ENCODE data around the gene SHROOM1. TPM values are rescaled to one million over a fixed set of nuclear protein-coding genes. Genes with fewer than 3 reads are reported as not detected.
"Not testable (repeated sequence)": the region's sequence is repeated elsewhere in the genome, so short reads cannot be mapped to it uniquely, and the experiment has no call there.

SHROOM1 gene
- total RNA-seq, 5 donors from 2014 or later (not counting 1 experiment from before 2014, with no cell fraction given) = 0.35 to 1.1 (median 0.62) TPM; not detected in 2

- Mint-ChIP-seq H3K36me3 (no peaks in the 10 kb centered on the region), H3K4me1 (peaks cover 0 to 2% (median 0%) of the 10 kb centered on the region in 3 donors), H3K4me3 (no peak overlapping the region), H3K27ac (no peak overlapping the region), H3K9me3 (no peaks in the 10 kb centered on the region), H3K27me3 (peaks cover 3 to 6% of the 10 kb centered on the region in 2 donors)
- Histone ChIP-seq H3K36me3 (ENCODE audit: control insufficient read depth in 2 of 2, extremely low read depth in 1 of 2, insufficient read depth in 1 of 2, low read length in 1 of 2) (no peaks in the 10 kb centered on the region), H3K27ac (ENCODE audit: low read length) (no peak overlapping the region), H3K4me1 (ENCODE audit: control insufficient read depth in 1 of 2, extremely low read depth in 1 of 2, insufficient read depth in 2 of 2, low read length in 2 of 2) (no peaks in the 10 kb centered on the region), H3K4me3 (ENCODE audit: control insufficient read depth in 1 of 2, extremely low read depth in 1 of 2, low read length in 1 of 2) (no peak overlapping the region), H3K9me3 (no peaks in the 10 kb centered on the region), H3K27me3 (replicated peaks in 1 of 2; ENCODE audit: control insufficient read depth in 2 of 2, extremely low read depth in 1 of 2, insufficient read depth in 2 of 2, low read length in 1 of 2) (peaks cover 0 to 18% of the 10 kb centered on the region in 2 experiments)
- ATAC-seq (replicated peaks in 1 of 4) (no peak), DNase-seq (no peak)
- WGBS (ENCODE audit: insufficient coverage) = no CpG with 5 or more reads among the region's 3 CpGs
- POLR2A ChIA-PET = no interaction called here
- CTCF ChIA-PET = no interaction called here
These were observed 25.6 kb upstream of the SHROOM1 start for GRCh38 chr5:132856011-132856410.

DNA sequence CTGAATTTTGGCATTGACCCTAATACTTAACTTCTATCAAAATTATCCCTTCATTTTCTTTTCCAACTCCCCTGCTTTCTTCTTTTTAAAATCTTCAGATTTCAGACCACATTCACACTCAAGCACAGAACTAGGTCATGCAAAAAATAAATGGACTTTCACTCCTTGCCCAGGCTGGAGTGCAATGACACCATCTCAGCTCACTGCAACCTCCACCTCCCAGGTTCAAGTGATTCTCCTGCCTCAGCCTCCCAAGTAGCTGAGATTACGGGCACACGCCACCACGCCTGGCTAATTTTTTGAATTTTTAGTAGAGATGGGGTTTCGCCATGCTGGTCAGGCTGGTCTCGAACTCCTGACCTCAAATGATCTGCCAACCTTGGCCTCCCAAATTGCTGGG is 24.5 kb upstream of the SHROOM1 start:
- H3K4me3 Mint-ChIP-seq, H3K27me3 Mint-ChIP-seq, CTCF ChIA-PET: not testable (repeated sequence)

DNA sequence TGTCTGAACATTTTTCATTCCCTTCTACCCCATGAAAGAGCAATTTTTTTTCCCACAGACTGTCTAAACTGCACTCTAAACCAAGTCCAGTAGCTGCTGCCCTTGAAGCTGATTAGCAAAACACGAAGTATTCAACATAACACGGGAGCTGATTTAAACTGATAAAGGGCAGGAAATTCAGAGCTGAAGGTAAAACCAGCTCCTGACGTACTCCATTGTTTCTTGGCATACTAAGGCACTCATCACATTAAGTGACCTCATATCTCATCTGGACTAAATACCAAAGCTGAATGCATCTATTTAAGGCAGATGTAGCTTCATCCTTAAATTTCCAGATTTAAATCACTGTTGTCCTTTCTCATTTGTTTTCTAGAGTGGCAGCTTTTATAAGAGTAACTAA is 23.9 kb upstream of the SHROOM1 start:
- Mint-ChIP-seq H3K27ac (no peak overlapping the region), H3K4me1 (peaks cover 0 to 2% (median 0%) of the 10 kb centered on the region in 3 donors), H3K4me3 (no peak overlapping the region), H3K9me3 (no peaks in the 10 kb centered on the region), H3K27me3 (peaks cover 3 to 7% of the 10 kb centered on the region in 2 donors), H3K36me3 (no peaks in the 10 kb centered on the region)
- Histone ChIP-seq H3K4me3 (ENCODE audit: control insufficient read depth in 1 of 2, extremely low read depth in 1 of 2, low read length in 1 of 2) (no peak overlapping the region), H3K27ac (ENCODE audit: low read length) (no peak overlapping the region), H3K9me3 (no peaks in the 10 kb centered on the region), H3K27me3 (replicated peaks in 1 of 2; ENCODE audit: control insufficient read depth in 2 of 2, extremely low read depth in 1 of 2, insufficient read depth in 2 of 2, low read length in 1 of 2) (peaks cover 0 to 18% of the 10 kb centered on the region in 2 experiments), H3K36me3 (ENCODE audit: control insufficient read depth in 2 of 2, extremely low read depth in 1 of 2, insufficient read depth in 1 of 2, low read length in 1 of 2) (no peaks in the 10 kb centered on the region), H3K4me1 (ENCODE audit: control insufficient read depth in 1 of 2, extremely low read depth in 1 of 2, insufficient read depth in 2 of 2, low read length in 2 of 2) (no peaks in the 10 kb centered on the region)
- CTCF ChIA-PET = interaction anchor here in 1 of 2 donors (0.7 kb wide), 1 partner anchor 29 kb away, joined by 3 read pairs; no protein-coding TSS in a partner anchor
- WGBS (ENCODE audit: insufficient coverage) = 40% methylated on average over 3 of the region's 3 CpGs
- DNase-seq (no peak), ATAC-seq (replicated peaks in 1 of 4) (no peak)
- POLR2A ChIA-PET = no interaction called here

More for the DNA sequence above, 24.5 kb upstream of the SHROOM1 start:
- H3K9me3 ChIP-seq; POLR2A ChIA-PET; H3K36me3 Mint-ChIP-seq; ATAC-seq (replicated peaks in 1 of 4); H3K9me3 Mint-ChIP-seq; H3K4me1 Mint-ChIP-seq; H3K27ac ChIP-seq (ENCODE audit: low read length); H3K4me1 ChIP-seq (ENCODE audit: control insufficient read depth in 1 of 2, extremely low read depth in 1 of 2, insufficient read depth in 2 of 2, low read length in 2 of 2); H3K36me3 ChIP-seq (ENCODE audit: control insufficient read depth in 2 of 2, extremely low read depth in 1 of 2, insufficient read depth in 1 of 2, low read length in 1 of 2); H3K27ac Mint-ChIP-seq; DNase-seq; H3K4me3 ChIP-seq (ENCODE audit: control insufficient read depth in 1 of 2, extremely low read depth in 1 of 2, low read length in 1 of 2): not testable (repeated sequence)
- H3K27me3 ChIP-seq (replicated peaks in 1 of 2; ENCODE audit: control insufficient read depth in 2 of 2, extremely low read depth in 1 of 2, insufficient read depth in 2 of 2, low read length in 1 of 2) = peaks cover 0 to 18% of the 10 kb centered on the region in 2 experiments
- 92% methylated on average over 2 of the region's 5 CpGs for WGBS (ENCODE audit: insufficient coverage)

- Mint-ChIP-seq H3K4me1 (peaks cover 0 to 2% (median 0%) of the 10 kb centered on the region in 3 donors), H3K27ac (no peak overlapping the region), H3K27me3 (peaks cover 3 to 7% of the 10 kb centered on the region in 2 donors), H3K4me3 (no peak overlapping the region), H3K36me3 (no peaks in the 10 kb centered on the region), H3K9me3 (no peaks in the 10 kb centered on the region)
- DNase-seq (no peak), ATAC-seq (replicated peaks in 1 of 4) (no peak)
- ChIA-PET CTCF (interaction anchor here in 1 of 2 donors (0.6 to 0.7 kb wide), 2 partner anchors 29 to 642 kb away, joined by 3 read pairs; no protein-coding TSS in a partner anchor), POLR2A (interaction anchor here in 1 of 2 donors (0.6 kb wide), 1 partner anchor 41 kb away, joined by 4 read pairs; the partner anchor contains the start of gene SOWAHA)
- H3K27me3 ChIP-seq (replicated peaks in 1 of 2; ENCODE audit: control insufficient read depth in 2 of 2, extremely low read depth in 1 of 2, insufficient read depth in 2 of 2, low read length in 1 of 2) = peaks cover 0 to 16% of the 10 kb centered on the region in 2 experiments
- H3K4me1 ChIP-seq (ENCODE audit: control insufficient read depth in 1 of 2, extremely low read depth in 1 of 2, insufficient read depth in 2 of 2, low read length in 2 of 2) = no peaks in the 10 kb centered on the region
- H3K36me3 ChIP-seq (ENCODE audit: control insufficient read depth in 2 of 2, extremely low read depth in 1 of 2, insufficient read depth in 1 of 2, low read length in 1 of 2) = no peaks in the 10 kb centered on the region
- H3K27ac ChIP-seq (ENCODE audit: low read length) = no peak overlapping the region
- H3K4me3 ChIP-seq (ENCODE audit: control insufficient read depth in 1 of 2, extremely low read depth in 1 of 2, low read length in 1 of 2) = no peak overlapping the region
- no peaks in the 10 kb centered on the region for H3K9me3 ChIP-seq
- WGBS (ENCODE audit: insufficient coverage) = no CpG with 5 or more reads among the region's 1 CpG
These were observed 23.3 kb upstream of the SHROOM1 start for GRCh38 chr5:132853790-132854189.

- ChIA-PET POLR2A (interaction anchor here in 1 of 2 donors (0.6 kb wide), 1 partner anchor 40 kb away, joined by 4 read pairs; the partner anchor contains the start of gene SOWAHA), CTCF (interaction anchor here in 1 of 2 donors (0.6 kb wide), 1 partner anchor 641 kb away, joined by 3 read pairs; no protein-coding TSS in a partner anchor)
- peaks cover 0 to 16% of the 10 kb centered on the region in 2 experiments for H3K27me3 ChIP-seq (replicated peaks in 1 of 2; ENCODE audit: control insufficient read depth in 2 of 2, extremely low read depth in 1 of 2, insufficient read depth in 2 of 2, low read length in 1 of 2)
- no peaks in the 10 kb centered on the region for H3K4me1 ChIP-seq (ENCODE audit: control insufficient read depth in 1 of 2, extremely low read depth in 1 of 2, insufficient read depth in 2 of 2, low read length in 2 of 2)
- Mint-ChIP-seq H3K36me3 (no peaks in the 10 kb centered on the region), H3K27ac (no peak overlapping the region), H3K4me1 (peaks cover 0 to 2% (median 0%) of the 10 kb centered on the region in 3 donors), H3K27me3 (peaks cover 3 to 5% of the 10 kb centered on the region in 2 donors), H3K9me3 (no peaks in the 10 kb centered on the region), H3K4me3 (no peak overlapping the region)
- no peak overlapping the region for H3K4me3 ChIP-seq (ENCODE audit: control insufficient read depth in 1 of 2, extremely low read depth in 1 of 2, low read length in 1 of 2)
- H3K9me3 ChIP-seq = no peaks in the 10 kb centered on the region
- DNase-seq (no peak), ATAC-seq (replicated peaks in 1 of 4) (no peak)
- H3K36me3 ChIP-seq (ENCODE audit: control insufficient read depth in 2 of 2, extremely low read depth in 1 of 2, insufficient read depth in 1 of 2, low read length in 1 of 2) = no peaks in the 10 kb centered on the region
- H3K27ac ChIP-seq (ENCODE audit: low read length) = no peak overlapping the region
- WGBS (ENCODE audit: insufficient coverage) = no CpG with 5 or more reads among the region's 3 CpGs
These were observed 22.9 kb upstream of the SHROOM1 start for GRCh38 chr5:132853323-132853722.

DNA sequence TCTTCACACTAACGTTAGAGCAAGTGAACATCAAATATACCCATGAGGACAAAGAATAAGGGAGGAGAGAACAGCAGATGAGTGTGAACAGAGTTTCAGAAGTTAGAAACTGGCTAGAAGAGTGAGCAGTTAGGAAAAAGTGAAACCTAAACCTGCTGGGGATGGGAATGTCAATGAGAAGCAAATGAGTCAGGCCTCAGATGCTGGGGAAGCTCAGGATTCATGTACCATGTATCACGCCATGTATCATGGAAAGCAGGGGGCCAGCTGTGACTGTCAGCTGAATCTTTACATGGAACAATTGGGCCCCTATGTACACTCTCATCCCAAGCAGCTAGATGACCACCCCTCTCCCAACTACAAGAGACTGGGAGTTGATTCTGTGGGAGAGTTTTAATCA is 19.6 kb upstream of the SHROOM1 start:
- H3K9me3 Mint-ChIP-seq = no peaks in the 10 kb centered on the region
- H3K4me1 Mint-ChIP-seq = peaks cover 0 to 2% (median 0%) of the 10 kb centered on the region in 3 donors
- ChIA-PET POLR2A (no interaction called here), CTCF (interaction anchor here in 1 of 2 donors (0.6 kb wide), 1 partner anchor 19 kb away, joined by 6 read pairs; no protein-coding TSS in a partner anchor)
- Histone ChIP-seq H3K4me1 (ENCODE audit: control insufficient read depth in 1 of 2, extremely low read depth in 1 of 2, insufficient read depth in 2 of 2, low read length in 2 of 2) (no peaks in the 10 kb centered on the region), H3K9me3 (no peaks in the 10 kb centered on the region), H3K27me3 (replicated peaks in 1 of 2; ENCODE audit: control insufficient read depth in 2 of 2, extremely low read depth in 1 of 2, insufficient read depth in 2 of 2, low read length in 1 of 2) (no peaks in the 10 kb centered on the region), H3K36me3 (ENCODE audit: control insufficient read depth in 2 of 2, extremely low read depth in 1 of 2, insufficient read depth in 1 of 2, low read length in 1 of 2) (no peaks in the 10 kb centered on the region), H3K4me3 (ENCODE audit: control insufficient read depth in 1 of 2, extremely low read depth in 1 of 2, low read length in 1 of 2) (no peak overlapping the region), H3K27ac (ENCODE audit: low read length) (no peak overlapping the region)
- H3K27ac Mint-ChIP-seq = no peak overlapping the region
- no peak overlapping the region for H3K4me3 Mint-ChIP-seq
- no peaks in the 10 kb centered on the region for H3K36me3 Mint-ChIP-seq
- WGBS (ENCODE audit: insufficient coverage) = no CpG with 5 or more reads among the region's 2 CpGs
- H3K27me3 Mint-ChIP-seq = peaks cover 0 to 1% of the 10 kb centered on the region in 2 donors
- ATAC-seq (replicated peaks in 1 of 4) (no peak), DNase-seq (no peak)

All from T-cell (primary cell).